KBM-7 (cell line): ENCODE data around the gene IGSF21.
"Not testable (repeated sequence)": the region's sequence is repeated elsewhere in the genome, so short reads cannot be mapped to it uniquely, and the experiment has no call there.

ENCODE experiments used
- DNase-seq: peaks from one replicate; pipeline ENCODE4 v3.0.0-alpha.2; 2015
- in situ Hi-C: fragments of 300-500 bp; cut with MboI; formaldehyde crosslinking; loops from 2 replicates; pipeline ENCODE4 v1.14.3; 2020; ENCODE audit warnings: low sequenced_read_pairs, low pct_unique_long_range_greater_than_20kb, mixed read lengths

IGSF21 gene

GRCh38 chr1:18416126-18416525 lies 308.5 kb downstream of the IGSF21 start:
- in situ Hi-C loops, DNase-seq: not testable (repeated sequence)

- DNase-seq = no peak
- in situ Hi-C loops = no loop called here
Observed at GRCh38 chr1:18417316-18418269, 310.0 kb downstream of the IGSF21 start.

GRCh38 chr1:18419113-18419844 lies 311.7 kb downstream of the IGSF21 start:
- no peak for DNase-seq
- in situ Hi-C loops = no loop called here

- in situ Hi-C loops = no loop called here
- DNase-seq = no peak
Observed at GRCh38 chr1:18419845-18420184, 312.2 kb downstream of the IGSF21 start.

GRCh38 chr1:18422076-18422777 lies 314.6 kb downstream of the IGSF21 start:
- in situ Hi-C loops = no loop called here
- DNase-seq = no peak

- DNase-seq = no peak
- in situ Hi-C loops = no loop called here
Observed at GRCh38 chr1:18422954-18423353, 315.4 kb downstream of the IGSF21 start.

- in situ Hi-C loops = no loop called here
Observed at GRCh38 chr1:18426580-18426979, 319.0 kb downstream of the IGSF21 start.

More at GRCh38 chr1:18426580-18426979, 319.0 kb downstream of the IGSF21 start:
- no peak for DNase-seq
